GM12892 (cell line): ENCODE data around the gene ZDHHC7.

Experiments
- DNase-seq: peaks from one replicate; pipeline ENCODE4 v3.0.0; 2011; ENCODE audit not compliant: insufficient read length
- FAIRE-seq: peaks from 2 replicates; lab custom pipeline; 2011; peaks lifted over from hg19 to GRCh38; lab: Jason Lieb, UNC
- POLR2A ChIP-seq: IDR thresholded peaks from 2 replicates; pipeline ENCODE4 v1.6.1; 2011; ENCODE audit warnings: low read depth, low read length, control low read depth
- POLR2AphosphoS5 ChIP-seq: IDR thresholded peaks from 2 replicates; pipeline ENCODE4 v1.6.1; 2011; ENCODE audit warnings: low read depth, low read length, control low read depth
- TAF1 ChIP-seq: IDR thresholded peaks from 2 replicates; pipeline ENCODE4 v1.6.1; 2011; ENCODE audit warnings: low read depth, mild to moderate bottlenecking, control low read depth, low read length, borderline replicate concordance

ZDHHC7 gene

GRCh38 chr16:84985079-84986065 lies 26.0 kb downstream of the ZDHHC7 start:
- no peak for TF ChIP-seq POLR2AphosphoS5
- TF ChIP-seq POLR2A, result no peak
- TF ChIP-seq TAF1, result no peak
- DNase-seq (no peak), FAIRE-seq (no peak)

GRCh38 chr16:84982434-84982833 lies 28.9 kb downstream of the ZDHHC7 start:
- DNase-seq, result no peak
- TF ChIP-seq TAF1 (no peak), POLR2AphosphoS5 (no peak), POLR2A (no peak)
- no peak for FAIRE-seq

GRCh38 chr16:84979516-84979915 lies 31.8 kb downstream of the ZDHHC7 start:
- no peak for TF ChIP-seq POLR2AphosphoS5
- TF ChIP-seq POLR2A, result no peak
- TF ChIP-seq TAF1, result no peak
- no peak for FAIRE-seq
- DNase-seq, result no peak

GRCh38 chr16:84976644-84977400 lies 34.5 kb downstream of the ZDHHC7 start:
- DNase-seq (no peak), FAIRE-seq (no peak)
- no peak for TF ChIP-seq POLR2A
- no peak for TF ChIP-seq POLR2AphosphoS5
- TF ChIP-seq TAF1, result no peak

GRCh38 chr16:84975522-84975921 lies 35.8 kb downstream of the ZDHHC7 start:
- FAIRE-seq (no peak), DNase-seq (no peak)
- TF ChIP-seq POLR2AphosphoS5 (no peak), POLR2A (no peak), TAF1 (no peak)

GRCh38 chr16:84975066-84975465 lies 36.3 kb downstream of the ZDHHC7 start:
- no peak for DNase-seq
- no peak for FAIRE-seq
- TF ChIP-seq POLR2A, result no peak
- no peak for TF ChIP-seq TAF1
- TF ChIP-seq POLR2AphosphoS5, result no peak

- no peak for DNase-seq
- FAIRE-seq, result no peak
Measured at GRCh38 chr16:84973776-84974523, 37.4 kb downstream of the ZDHHC7 start.

GRCh38 chr16:84973236-84973635 lies 38.1 kb downstream of the ZDHHC7 start:
- DNase-seq, result no peak
- TF ChIP-seq POLR2A, result no peak
- TF ChIP-seq POLR2AphosphoS5, result no peak
- no peak for TF ChIP-seq TAF1
- no peak for FAIRE-seq

More at GRCh38 chr16:84973776-84974523, 37.4 kb downstream of the ZDHHC7 start:
- TF ChIP-seq TAF1, result no peak
- TF ChIP-seq POLR2AphosphoS5, result no peak
- no peak for TF ChIP-seq POLR2A

GRCh38 chr16:84970447-84971127 lies 40.7 kb downstream of the ZDHHC7 start:
- DNase-seq (peak; percentile 68), FAIRE-seq (peak; percentile 27)
- TF ChIP-seq TAF1 (no peak), POLR2A (no peak), POLR2AphosphoS5 (no peak)

- no peak for TF ChIP-seq POLR2A
- TF ChIP-seq POLR2AphosphoS5, result no peak
- TF ChIP-seq TAF1, result no peak
- no peak for DNase-seq
- FAIRE-seq, result no peak
Measured at GRCh38 chr16:84967828-84968227, 43.5 kb downstream of the ZDHHC7 start.

GRCh38 chr16:84965428-84966415 lies 45.6 kb downstream of the ZDHHC7 start:
- FAIRE-seq (no peak), DNase-seq (no peak)
- no peak for TF ChIP-seq POLR2AphosphoS5
- no peak for TF ChIP-seq TAF1
- no peak for TF ChIP-seq POLR2A
